HG03521 (cell line): Measurements from ENCODE around the gene INHBC.
"Not testable (repeated sequence)": the region's sequence is repeated elsewhere in the genome, so short reads cannot be mapped to it uniquely, and the experiment has no call there.

Source experiments
- ATAC-seq: cut with Tn5 transposase; IDR thresholded peaks from one replicate; pipeline ENCODE4 v1.9.1; 2021; ENCODE audit warnings: mild to moderate bottlenecking, moderate library complexity; ENCODE audit not compliant: unreplicated experiment

Gene INHBC

DNA sequence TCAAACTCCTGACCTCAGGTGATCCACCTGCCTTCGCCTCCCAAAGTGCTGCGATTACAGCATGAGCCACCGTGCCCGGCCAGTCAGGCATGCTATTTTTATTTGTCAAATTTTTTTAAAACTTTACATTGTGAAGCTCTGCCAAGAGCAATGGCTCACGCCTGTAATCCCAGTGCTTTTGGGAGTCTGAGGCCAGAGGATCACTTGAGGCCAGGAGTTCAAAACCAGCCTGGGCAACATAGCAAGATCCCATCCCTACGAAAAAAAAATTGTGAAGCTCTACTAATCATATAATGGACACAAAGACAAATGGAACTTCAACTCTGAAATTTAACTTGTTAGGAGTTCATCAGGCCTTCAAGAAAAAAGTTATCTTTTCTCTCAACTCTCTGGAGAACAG is 5.6 kb upstream of the INHBC start:
- ATAC-seq = no peak

DNA sequence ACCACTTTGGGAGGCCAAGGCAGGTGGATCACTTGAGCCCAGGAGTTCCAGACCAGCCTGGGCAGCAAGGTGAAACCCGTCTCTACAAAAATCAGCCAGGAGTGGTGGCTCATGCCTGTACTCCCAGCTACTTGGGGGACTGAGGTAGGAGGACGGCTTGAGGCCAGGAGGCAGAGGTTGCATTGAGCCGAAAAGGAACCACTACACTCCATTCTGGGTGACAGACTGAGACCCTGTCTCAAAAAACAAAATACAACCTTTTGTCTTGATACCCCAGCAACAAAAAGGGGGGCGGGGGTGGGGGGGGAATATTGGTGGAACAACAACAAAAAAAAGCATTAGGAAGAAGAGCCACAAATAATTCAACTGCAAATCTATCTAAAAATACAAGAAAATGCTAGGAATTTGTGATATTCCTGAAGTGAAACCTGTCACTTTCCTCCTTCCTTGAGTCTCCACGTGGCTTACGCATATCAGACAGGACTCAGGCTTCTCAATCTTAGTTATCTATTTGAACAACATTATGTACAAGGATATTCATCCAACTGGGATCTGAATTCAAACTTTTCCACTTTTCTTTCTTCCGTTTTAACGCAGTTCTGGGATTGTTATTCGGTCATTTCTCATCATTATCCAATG is 5.0 kb upstream of the INHBC start:
- no peak for ATAC-seq

DNA sequence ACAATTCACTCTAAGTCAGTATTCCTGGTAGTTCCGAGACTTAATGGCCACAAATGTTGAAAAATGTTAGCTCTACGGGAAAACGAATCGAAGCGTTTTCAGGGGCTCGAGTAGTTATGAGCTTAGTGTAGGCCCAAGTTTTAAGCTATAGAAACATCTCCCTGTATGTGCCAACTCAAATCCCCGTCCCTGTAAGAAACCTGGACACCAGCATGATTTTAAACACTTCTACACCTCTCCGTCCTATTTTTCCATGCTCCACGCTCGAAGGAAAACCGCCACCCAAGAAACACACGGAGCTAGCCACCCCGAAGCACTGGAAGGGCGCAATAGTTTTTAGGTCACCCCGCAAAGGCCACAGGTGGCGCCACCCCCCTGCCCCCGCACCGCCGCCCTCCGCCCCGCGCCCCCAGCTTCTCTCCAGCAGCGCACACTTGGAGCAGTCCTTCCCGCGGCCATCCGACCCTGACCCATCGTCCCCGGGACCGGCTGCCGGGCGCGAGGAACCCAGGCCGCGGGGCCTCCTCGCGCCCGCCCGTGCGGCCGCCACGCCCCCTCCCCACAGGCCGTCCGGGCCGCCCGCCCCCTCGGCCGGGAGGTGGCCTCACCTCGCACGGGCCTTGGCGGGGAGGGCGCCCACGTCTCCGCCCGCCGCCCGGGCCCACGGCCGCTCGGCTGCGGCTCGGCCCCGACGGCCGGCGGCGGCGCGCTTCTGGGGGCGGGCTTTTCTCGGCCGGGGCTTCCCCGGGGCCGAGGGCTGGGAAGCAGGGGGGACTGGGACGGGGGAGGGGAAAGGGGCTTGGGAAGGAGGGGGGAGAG is 4.3 kb upstream of the INHBC start:
- peak; percentile 60 for ATAC-seq

DNA sequence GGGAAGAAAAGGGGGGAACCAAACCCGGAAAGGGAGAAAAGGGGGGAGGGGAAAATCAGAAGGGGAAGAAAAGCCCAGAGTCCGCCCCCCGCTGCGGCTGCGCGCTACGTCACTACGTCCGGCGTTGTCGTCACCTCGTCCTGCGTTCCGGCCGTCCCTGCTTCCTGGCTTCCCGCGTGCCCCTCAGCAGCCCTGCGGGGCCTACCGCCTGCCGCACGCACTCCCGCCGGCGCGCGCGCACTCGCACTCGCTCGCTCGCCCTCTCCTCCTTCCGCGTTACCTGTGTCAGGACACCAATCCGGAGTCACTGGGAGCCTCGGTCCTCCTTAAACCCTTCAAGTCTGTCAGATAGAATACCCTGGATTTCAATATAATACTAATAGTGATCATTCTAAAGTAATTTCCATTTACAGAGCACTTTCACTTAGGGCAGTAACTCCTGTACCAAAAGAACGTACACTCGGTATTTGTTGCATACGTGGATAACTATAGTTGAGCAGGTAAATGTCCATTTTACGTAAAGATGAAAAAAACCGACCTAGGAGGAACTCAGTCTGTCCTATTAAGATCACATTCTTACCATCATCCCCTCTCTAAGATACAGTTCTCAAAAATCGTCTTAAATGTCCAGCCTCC is 3.5 kb upstream of the INHBC start, which contains the start of gene R3HDM2:
TSS of gene R3HDM2 (minus strand) at position 113 of the 636 bp plus-strand sequence. CDS start 120,615 bp downstream, outside the sequence.
- peak; percentile 94 for ATAC-seq

DNA sequence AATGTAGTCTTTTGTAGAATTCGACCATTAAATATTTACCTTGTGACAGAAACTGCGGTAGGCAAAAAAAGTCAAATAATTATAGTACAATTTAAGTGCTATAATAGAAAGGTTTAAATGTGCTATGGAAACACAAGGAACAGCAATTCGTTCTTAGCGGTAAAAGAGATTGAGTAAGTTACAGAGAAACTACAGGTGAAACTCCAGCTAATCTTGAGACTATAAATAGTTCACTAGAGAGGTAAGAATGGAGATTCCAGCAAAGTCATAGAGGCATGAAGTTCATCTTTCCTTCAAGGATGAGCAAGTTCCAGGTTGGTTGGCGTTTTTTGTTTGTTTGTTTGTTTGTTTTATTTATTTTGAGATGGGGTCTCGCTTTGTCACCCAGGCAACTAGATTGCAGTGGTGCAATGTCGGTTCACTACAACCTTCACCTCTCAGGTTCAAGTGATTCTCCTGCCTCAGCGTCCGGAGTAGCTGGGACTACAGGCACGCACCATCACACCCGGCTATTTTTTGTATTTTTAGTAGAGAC is 2.9 kb upstream of the INHBC start:
- ATAC-seq = no peak

DNA sequence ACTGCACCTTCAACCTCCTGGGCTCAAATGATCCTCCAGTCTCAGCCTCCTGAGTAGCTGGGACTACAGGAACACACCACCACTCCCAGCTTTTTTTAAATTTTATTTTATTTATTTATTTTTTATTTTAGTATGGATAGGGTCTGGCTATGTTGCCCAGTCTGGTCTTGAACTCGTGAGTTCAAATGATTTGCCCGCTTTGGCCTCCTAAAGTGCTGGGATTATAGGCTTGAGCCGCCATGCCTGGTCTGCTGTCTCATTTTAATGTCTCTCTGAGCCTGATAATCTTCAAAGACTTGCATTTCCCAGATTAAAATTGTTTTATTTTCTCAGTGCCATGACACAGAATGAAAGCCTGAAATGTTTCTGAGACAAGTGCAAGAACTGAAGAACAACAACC is 1.2 kb upstream of the INHBC start:
- no peak for ATAC-seq

DNA sequence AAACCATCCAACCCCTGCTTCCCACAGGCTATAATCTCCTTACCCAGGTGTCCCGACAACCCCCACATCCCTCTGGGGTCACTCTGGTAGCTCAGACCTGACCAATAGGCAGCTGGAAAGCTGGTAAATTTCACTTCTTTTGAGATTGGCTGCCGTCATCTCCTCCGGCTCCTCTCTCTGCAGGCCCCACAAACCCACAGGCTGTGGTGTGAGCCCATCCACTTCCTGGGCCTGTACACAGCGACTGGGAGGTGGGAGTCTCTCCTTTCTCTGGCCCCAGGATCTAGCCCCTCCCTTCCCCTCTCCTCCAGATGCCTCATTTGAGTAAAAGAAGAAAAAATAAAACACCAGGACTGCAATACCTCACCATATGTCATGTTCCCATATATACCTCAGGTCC is 709 bp downstream of the INHBC start:
- ATAC-seq = no peak

DNA sequence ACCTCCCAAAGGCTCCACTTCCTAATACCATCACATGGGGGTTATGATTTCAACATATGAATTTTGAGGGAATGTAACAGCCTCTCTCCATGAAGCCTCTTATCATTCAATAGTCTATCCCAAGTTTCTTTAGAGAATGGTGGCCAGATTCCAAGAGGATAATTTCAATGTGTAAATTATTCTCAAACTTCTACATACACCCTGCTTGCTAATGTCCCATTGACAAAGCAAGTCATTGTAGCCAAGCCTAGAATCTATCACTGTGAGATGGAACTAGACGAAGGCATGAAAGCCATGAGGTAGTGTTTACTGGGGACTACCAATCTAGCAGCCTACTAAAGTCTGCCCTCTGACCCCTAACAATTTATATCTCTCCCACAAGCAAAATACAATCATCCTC is 3.8 kb downstream of the INHBC start:
- ATAC-seq = no peak

DNA sequence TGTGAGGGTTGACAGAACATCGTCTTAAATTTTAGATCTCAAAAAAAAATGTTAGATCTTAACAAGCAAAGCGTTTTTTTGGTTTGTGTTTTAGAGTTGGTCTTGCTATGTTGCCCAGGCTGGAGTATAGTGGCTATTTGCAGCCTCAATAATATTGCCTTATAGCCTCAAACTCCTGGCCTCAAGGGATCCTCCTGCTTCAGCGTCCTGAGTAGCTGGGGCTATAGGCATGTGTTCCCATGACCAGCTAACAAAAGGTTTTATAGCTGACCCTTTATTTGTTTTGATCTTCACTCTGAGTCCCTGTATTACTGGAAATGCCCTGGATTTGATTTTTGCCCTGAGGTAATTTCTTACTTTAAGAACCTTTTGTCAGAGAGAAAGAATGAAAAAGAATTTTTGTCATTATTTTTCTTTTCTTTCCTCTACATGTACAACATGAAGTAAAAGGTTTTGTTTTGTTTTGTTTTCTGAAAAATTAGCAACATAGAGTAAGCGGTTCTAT is 5.2 kb downstream of the INHBC start:
- no peak for ATAC-seq

DNA sequence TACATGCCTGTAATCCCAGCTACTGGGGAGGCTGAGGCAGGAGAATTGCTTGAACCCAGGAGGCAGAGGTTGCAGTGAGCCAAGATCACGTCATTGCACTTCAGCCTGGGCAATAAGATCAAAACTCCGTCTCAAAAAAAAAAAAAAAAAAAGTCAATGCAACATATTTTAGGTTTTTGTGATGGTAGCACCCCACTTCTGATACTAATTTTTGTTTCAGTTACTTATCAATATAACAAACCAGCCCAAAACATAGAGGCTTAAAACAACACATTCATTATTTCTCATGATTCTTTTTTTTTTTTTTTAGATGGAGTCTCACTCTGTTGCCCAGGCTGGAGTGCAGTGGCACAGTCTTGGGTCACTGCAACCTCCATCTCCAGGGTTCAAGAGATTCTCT is 6.8 kb downstream of the INHBC start:
- not testable (repeated sequence) for ATAC-seq

DNA sequence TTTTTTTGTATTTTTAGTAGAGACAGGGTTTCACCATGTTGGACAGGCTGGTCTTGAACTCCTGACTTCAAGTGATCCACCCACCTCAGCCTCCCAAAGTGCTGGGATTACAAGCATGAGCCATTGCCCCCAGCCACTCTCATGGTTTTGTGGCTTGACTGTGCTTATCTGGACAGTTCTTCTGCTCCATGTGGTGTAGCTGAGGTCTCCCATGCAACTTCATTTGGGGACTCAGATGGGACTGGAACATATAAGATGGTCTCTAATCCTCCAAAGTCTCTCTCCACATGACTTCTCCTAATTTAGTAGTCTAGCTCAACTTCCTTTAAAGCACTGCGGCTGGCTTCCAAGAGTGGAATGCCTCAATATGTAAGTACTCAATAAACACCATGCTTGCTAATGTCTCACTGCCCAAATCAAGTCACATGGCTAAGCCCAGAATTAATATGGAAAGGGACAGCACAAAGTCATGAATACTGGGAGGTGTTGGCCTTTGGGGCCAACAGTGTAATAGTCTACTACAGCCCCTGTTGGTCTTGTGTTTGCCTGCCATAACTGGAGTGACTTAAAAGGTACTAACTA is 7.4 kb downstream of the INHBC start:
- ATAC-seq = no peak

DNA sequence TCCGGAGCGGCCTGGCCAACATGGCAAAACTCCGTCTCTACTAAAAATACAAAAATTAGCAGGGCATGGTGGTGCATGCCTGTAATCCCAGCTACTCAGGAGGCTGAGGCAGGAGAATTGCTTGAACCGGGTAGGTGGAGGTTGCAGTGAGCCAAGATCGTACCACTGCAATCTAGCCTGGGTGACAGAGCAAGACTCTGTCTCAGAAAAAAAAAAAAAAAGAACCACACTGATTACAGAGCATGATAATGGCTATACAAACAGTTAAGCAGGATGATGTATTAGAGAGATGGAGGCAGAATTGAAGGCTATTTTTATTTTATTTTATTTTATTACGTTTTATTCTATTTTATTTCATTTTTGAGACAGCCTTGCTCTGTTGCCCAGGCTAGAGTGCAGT is 9.8 kb downstream of the INHBC start:
- ATAC-seq = not testable (repeated sequence)

DNA sequence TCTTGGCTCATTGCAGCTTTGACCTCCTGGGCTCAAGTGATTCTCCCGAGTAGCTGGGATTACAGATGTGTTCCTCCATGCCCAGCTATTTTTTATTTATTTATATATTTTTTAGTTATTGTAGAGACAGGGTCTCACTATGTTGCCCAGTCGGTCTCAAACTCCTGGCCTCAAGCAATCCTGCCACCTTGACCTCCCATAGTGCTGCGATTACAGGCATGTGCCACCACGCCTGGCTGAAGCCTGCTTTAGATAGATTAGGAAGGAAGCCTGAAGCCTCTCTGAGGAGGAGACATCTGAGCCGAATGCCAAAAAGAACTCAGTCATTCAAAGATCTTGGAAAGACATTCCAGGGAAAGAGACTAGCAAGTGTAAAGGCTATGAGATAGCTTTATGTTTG is 10.2 kb downstream of the INHBC start:
- no peak for ATAC-seq

DNA sequence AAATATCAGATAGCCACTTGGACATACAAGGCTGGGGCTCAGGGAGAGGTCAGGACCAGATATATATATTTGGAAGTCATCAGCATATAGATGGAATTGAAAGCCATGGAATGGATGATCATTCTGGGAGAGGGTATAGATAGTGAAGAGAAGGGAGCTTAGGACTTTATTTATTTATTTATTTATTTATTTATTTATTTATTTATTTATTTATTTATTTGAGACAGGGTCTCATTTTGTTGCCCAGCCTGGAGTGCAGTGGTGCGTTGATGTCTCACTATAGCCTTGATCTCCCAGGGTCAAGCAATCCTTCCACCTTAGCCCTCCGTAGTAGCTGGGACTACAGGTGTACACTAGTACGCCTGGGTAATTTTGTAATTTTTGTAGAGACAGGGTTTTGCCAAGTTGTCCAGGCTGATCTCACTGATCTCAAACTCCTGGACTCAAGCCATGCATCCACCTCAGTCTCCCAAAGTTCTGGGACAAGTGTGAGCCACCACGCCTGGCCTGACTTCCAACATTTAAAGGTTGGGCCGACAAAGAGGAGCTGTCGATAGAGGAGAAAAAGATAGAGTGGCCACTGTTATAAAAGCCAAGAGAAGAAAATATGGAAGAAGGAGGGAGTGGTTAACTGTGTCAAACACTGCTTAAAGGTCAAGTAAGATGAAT is 11.8 kb downstream of the INHBC start:
- ATAC-seq = no peak

DNA sequence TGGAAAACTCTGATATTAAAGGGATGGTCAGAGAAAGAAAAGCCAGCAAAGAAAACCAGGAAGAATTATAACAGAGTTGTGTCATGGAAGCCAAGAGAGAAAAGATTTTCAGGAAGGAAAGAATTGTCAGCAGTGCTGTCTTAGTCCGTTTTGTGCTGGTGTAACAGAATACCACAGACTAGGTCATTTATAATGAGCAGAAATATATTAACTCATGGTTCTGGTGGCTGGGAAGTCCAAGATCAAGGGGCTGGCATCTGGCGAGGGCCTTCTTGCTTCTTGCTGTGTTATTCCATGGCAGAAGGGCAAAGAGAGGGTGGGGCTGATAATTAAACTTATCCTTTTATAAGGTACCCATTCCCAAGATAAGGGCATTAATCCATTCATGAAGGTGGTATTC is 14.1 kb downstream of the INHBC start:
- no peak for ATAC-seq

DNA sequence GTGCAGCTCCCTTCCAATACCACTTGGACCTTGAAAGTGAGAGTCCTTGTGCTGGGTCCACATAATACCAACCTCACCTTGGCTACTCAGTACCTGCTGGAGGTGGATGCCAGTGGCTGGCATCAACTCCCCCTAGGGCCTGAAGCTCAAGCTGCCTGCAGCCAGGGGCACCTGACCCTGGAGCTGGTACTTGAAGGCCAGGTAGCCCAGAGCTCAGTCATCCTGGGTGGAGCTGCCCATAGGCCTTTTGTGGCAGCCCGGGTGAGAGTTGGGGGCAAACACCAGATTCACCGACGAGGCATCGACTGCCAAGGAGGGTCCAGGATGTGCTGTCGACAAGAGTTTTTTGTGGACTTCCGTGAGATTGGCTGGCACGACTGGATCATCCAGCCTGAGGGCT is 14.8 kb downstream of the INHBC start:
- no peak for ATAC-seq

DNA sequence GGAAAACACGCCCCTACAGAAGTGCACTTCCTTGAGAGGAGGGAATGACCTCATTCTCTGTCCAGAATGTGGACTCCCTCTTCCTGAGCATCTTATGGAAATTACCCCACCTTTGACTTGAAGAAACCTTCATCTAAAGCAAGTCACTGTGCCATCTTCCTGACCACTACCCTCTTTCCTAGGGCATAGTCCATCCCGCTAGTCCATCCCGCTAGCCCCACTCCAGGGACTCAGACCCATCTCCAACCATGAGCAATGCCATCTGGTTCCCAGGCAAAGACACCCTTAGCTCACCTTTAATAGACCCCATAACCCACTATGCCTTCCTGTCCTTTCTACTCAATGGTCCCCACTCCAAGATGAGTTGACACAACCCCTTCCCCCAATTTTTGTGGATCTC is 15.5 kb downstream of the INHBC start:
- no peak for ATAC-seq

DNA sequence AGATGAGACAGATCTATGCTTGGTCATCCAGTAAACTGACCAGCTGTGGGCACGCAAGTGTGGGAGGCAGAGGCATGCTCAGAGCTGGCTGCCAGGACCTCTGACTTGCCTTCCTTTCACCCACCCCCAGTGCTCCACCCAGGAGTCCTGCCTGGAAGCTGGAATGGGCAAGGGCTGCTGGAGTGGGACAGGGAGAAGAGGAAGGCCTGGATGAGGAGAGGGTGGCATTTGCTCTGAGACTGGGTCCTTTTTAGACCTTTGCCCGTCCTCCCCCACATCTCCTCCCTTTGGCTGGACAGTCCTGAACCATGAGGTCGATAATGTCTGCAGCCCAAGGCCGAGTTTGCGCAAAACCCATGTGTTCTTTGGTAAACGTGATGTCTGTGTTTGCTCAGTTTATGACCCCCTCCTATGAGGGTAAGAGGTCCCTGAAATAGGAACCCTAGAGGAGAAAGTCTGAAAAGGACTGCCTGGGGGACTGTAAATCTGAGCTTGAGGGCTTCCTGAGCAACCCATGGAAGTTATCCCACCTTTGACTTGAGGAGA is 16.7 kb downstream of the INHBC start:
- ATAC-seq = no peak

DNA sequence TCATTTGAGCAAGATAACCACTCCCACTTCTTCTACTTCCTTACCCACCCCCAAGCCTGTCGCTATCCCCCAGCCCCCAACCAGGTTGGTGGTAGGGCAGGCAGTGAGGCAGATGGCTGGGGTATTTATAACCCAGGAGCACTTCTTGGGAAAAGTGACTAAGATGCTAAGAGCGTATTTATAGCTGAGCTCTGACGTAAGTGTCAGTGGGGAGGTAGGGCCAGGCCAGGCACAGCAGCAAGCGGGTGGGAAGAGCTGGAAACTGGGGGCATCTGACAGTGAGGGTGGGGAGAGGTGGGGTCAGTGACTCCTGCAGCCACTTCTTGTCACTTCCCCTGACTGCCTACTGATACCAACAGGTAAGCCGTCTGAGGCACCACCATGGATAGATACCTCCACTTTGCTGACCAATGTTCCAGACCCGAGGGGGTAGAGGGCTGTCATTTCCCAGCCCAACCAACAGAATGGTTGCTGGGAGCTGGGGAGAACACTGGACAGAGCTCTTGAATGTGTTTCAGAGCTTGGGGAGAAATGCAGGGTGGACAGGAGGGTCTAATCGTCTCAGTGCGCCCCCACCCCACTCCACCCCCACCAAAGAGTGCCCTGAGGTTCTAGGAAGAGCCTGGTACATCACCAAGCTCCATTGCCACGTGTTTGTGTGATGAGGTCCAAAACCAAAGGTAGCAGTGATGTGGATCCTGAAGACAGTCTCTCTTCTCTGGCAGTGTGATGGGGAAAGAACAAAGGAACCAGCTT is 17.8 kb downstream of the INHBC start:
- ATAC-seq = no peak
